Activated B cell treated with CpG ODN at 0.5 μM for 24 hours (primary cell): ENCODE measurements around the gene CFAP61. TPM values are rescaled to one million over a fixed set of nuclear protein-coding genes. Genes with fewer than 3 reads are reported as not detected.

ENCODE experiments used
- ATAC-seq: fragments of 200-7000 bp; cut with Tn5 transposase; one replicate; pipeline ENCODE4 v1.10.0; 2021; ENCODE audit warnings: low read depth, mild to moderate bottlenecking, moderate library complexity
- CTCF ChIA-PET: fragments of 350-600 bp; sonication (Branson Sonifier 250); formaldehyde crosslinking; loops from one replicate; lab custom pipeline; 2021; ENCODE audit warnings: antibody characterized with exemption; lab: Charles Lee
- POLR2A ChIA-PET: fragments of 350-600 bp; sonication (Branson Sonifier 250); formaldehyde crosslinking; loops from one replicate; lab custom pipeline; 2021; ENCODE audit warnings: antibody characterized with exemption; lab: Charles Lee
- DNase-seq: peaks from one replicate; pipeline ENCODE4 v3.0.0; 2022
- H3K27ac Mint-ChIP-seq: one replicate; pipeline ENCODE4 v1.8.0; 2020; ENCODE audit warnings: mixed read lengths
- H3K27me3 Mint-ChIP-seq: one replicate; pipeline ENCODE4 v1.8.0; 2021; ENCODE audit warnings: mixed read lengths
- H3K36me3 Mint-ChIP-seq: one replicate; pipeline ENCODE4 v1.8.0; 2021; ENCODE audit warnings: low read depth, mixed read lengths
- H3K4me1 Mint-ChIP-seq: one replicate; pipeline ENCODE4 v1.8.0; 2021; ENCODE audit warnings: mixed read lengths
- H3K4me3 Mint-ChIP-seq: one replicate; pipeline ENCODE4 v1.8.0; 2020; ENCODE audit warnings: mild to moderate bottlenecking, mixed read lengths
- H3K9me3 Mint-ChIP-seq: one replicate; pipeline ENCODE4 v1.8.0; 2020; ENCODE audit warnings: mixed read lengths
- CTCF ChIP-seq: fragments of 200-600 bp; IDR thresholded peaks from one replicate; pipeline ENCODE4 v1.8.0; 2022; ENCODE audit warnings: antibody characterized with exemption, mild to moderate bottlenecking
- intact Hi-C: fragments of 100-400 bp; cut with micrococcal nuclease; formaldehyde crosslinking; loops from one replicate; pipeline ENCODE4 v1.15.1; 2024
- total RNA-seq: library from RNA; stranded (reverse); gene quantifications from 2 replicates; pipeline ENCODE4 v1.2.3, GENCODE V29; 2022

CFAP61 gene
- total RNA-seq, 1 donor from 2014 or later = not detected

- no peak for TF ChIP-seq CTCF
- intact Hi-C loops = no loop called here
- Mint-ChIP-seq H3K27ac (no peak overlapping the region), H3K4me1 (peaks cover 24% of the 10 kb centered on the region), H3K4me3 (no peak overlapping the region), H3K9me3 (peaks cover 7% of the 10 kb centered on the region), H3K36me3 (no peaks in the 10 kb centered on the region), H3K27me3 (peaks cover 2% of the 10 kb centered on the region)
- CTCF ChIA-PET = no interaction called here
- ATAC-seq (no peak), DNase-seq (no peak)
- POLR2A ChIA-PET = no interaction called here
Observed at GRCh38 chr20:20331156-20331555, 278.8 kb downstream of the CFAP61 start.

- Mint-ChIP-seq H3K4me1 (peaks cover 24% of the 10 kb centered on the region), H3K36me3 (no peaks in the 10 kb centered on the region), H3K9me3 (peaks cover 7% of the 10 kb centered on the region), H3K27me3 (peaks cover 2% of the 10 kb centered on the region), H3K4me3 (no peak overlapping the region), H3K27ac (no peak overlapping the region)
- intact Hi-C loops = no loop called here
- no peak for ATAC-seq
- ChIA-PET POLR2A (no interaction called here), CTCF (no interaction called here)
- TF ChIP-seq CTCF = no peak
- no peak for DNase-seq
Observed at GRCh38 chr20:20331817-20332216, 279.5 kb downstream of the CFAP61 start.

- Mint-ChIP-seq H3K27ac (peak overlapping the region; percentile 56), H3K4me3 (no peak overlapping the region), H3K9me3 (peaks cover 7% of the 10 kb centered on the region), H3K27me3 (peaks cover 2% of the 10 kb centered on the region), H3K36me3 (no peaks in the 10 kb centered on the region), H3K4me1 (peaks cover 24% of the 10 kb centered on the region)
- DNase-seq (no peak), ATAC-seq (peak; percentile 70)
- intact Hi-C loops = no loop called here
- ChIA-PET CTCF (no interaction called here), POLR2A (no interaction called here)
- no peak for TF ChIP-seq CTCF
Observed at GRCh38 chr20:20333866-20334265, 281.5 kb downstream of the CFAP61 start.

- intact Hi-C loops = no loop called here
- Mint-ChIP-seq H3K27ac (peak overlapping the region; percentile 56), H3K36me3 (no peaks in the 10 kb centered on the region), H3K4me1 (peaks cover 24% of the 10 kb centered on the region), H3K27me3 (no peaks in the 10 kb centered on the region), H3K9me3 (peaks cover 7% of the 10 kb centered on the region), H3K4me3 (peak overlapping the region; percentile 45)
- no peak for TF ChIP-seq CTCF
- POLR2A ChIA-PET = no interaction called here
- DNase-seq (no peak), ATAC-seq (peak; percentile 74)
- CTCF ChIA-PET = no interaction called here
Observed at GRCh38 chr20:20334489-20334888, 282.2 kb downstream of the CFAP61 start.

GRCh38 chr20:20338133-20338730 is 285.9 kb downstream of the CFAP61 start:
- Mint-ChIP-seq H3K4me3 (no peak overlapping the region), H3K27ac (no peak overlapping the region)
- no peak for TF ChIP-seq CTCF

More at GRCh38 chr20:20338133-20338730, 285.9 kb downstream of the CFAP61 start:
- Mint-ChIP-seq H3K27me3 (peaks cover 3% of the 10 kb centered on the region), H3K9me3 (peaks cover 7% of the 10 kb centered on the region), H3K4me1 (peaks cover 22% of the 10 kb centered on the region), H3K36me3 (no peaks in the 10 kb centered on the region)
- ATAC-seq (no peak), DNase-seq (no peak)
- CTCF ChIA-PET = no interaction called here
- intact Hi-C loops = no loop called here
- POLR2A ChIA-PET = no interaction called here
